WTC11 (cell line): ENCODE results near the gene NEUROD2. TPM values are rescaled to one million over a fixed set of nuclear protein-coding genes. Genes with fewer than 3 reads are reported as not detected.
A peak's percentile ranks its signal among the peaks of the same experiment; 100 is the strongest.

Experiments used
- ATAC-seq: fragments of 200-7000 bp; cut with Tn5 transposase; 2 replicates; pipeline ENCODE4 v1.10.0; 2021; ENCODE audit warnings: mild to moderate bottlenecking, moderate library complexity
- CTCF ChIA-PET: fragments of 300-600 bp; sonication (Branson Sonifier 250); formaldehyde crosslinking; loops from one replicate; lab custom pipeline; 2021; ENCODE audit warnings: antibody characterized with exemption; lab: Charles Lee
- POLR2A ChIA-PET: fragments of 350-600 bp; sonication (Branson Sonifier 250); formaldehyde crosslinking; loops from one replicate; lab custom pipeline; 2021; ENCODE audit warnings: antibody characterized with exemption; lab: Charles Lee
- DNase-seq: peaks from one replicate; pipeline ENCODE4 v3.0.0; 2021; ENCODE audit warnings: low spot score
- H3K27ac Mint-ChIP-seq: 2 replicates; pipeline ENCODE4 v1.8.0; 2021; ENCODE audit warnings: mixed read lengths
- H3K27me3 Mint-ChIP-seq: 2 replicates; pipeline ENCODE4 v1.8.0; 2021; ENCODE audit warnings: low read depth, mild to moderate bottlenecking, moderate library complexity, mixed read lengths
- H3K36me3 Mint-ChIP-seq: 2 replicates; pipeline ENCODE4 v1.8.0; 2021; ENCODE audit warnings: mixed read lengths
- H3K4me1 Mint-ChIP-seq: 2 replicates; pipeline ENCODE4 v1.8.0; 2022; ENCODE audit warnings: mixed read lengths
- H3K4me3 Mint-ChIP-seq: 2 replicates; pipeline ENCODE4 v1.8.0; 2021; ENCODE audit warnings: mild to moderate bottlenecking, moderate library complexity, mixed read lengths
- H3K9me3 Mint-ChIP-seq: 2 replicates; pipeline ENCODE4 v1.8.0; 2021; ENCODE audit warnings: mixed read lengths
- AFF4 ChIP-seq: sonication (generic); formaldehyde crosslinking; IDR thresholded peaks from 2 replicates; pipeline ENCODE4 v1.8.1; 2023; ENCODE audit warnings: mild to moderate bottlenecking, missing genetic modification reagents, borderline replicate concordance
- ATF3 ChIP-seq: sonication (generic); formaldehyde crosslinking; conservative IDR thresholded peaks from 2 replicates; pipeline ENCODE4 v1.8.1; 2022; ENCODE audit warnings: mild to moderate bottlenecking, missing genetic modification reagents
- E2F5 ChIP-seq: sonication (generic); formaldehyde crosslinking; IDR thresholded peaks from 2 replicates; pipeline ENCODE4 v1.8.1; 2022; ENCODE audit warnings: mild to moderate bottlenecking, moderate library complexity, missing genetic modification reagents
- GABPB1 ChIP-seq: sonication (generic); formaldehyde crosslinking; IDR thresholded peaks from 2 replicates; pipeline ENCODE4 v1.8.1; 2023; ENCODE audit warnings: mild to moderate bottlenecking, missing genetic modification reagents
- GTF2I ChIP-seq: fragments of 250-450 bp; sonication (Bioruptor Pico); conservative IDR thresholded peaks from 2 replicates; pipeline ENCODE4 v1.4.0; 2021; ENCODE audit warnings: mild to moderate bottlenecking
- JAZF1 ChIP-seq: fragments of 250-450 bp; sonication (Bioruptor Pico); IDR thresholded peaks from 2 replicates; pipeline ENCODE4 v1.9.0; 2021; ENCODE audit warnings: moderate library complexity, mild to moderate bottlenecking, inconsistent platforms
- KAT7 ChIP-seq: sonication (generic); formaldehyde crosslinking; IDR thresholded peaks from 2 replicates; pipeline ENCODE4 v1.8.1; 2023; ENCODE audit warnings: missing genetic modification reagents, mild to moderate bottlenecking, borderline replicate concordance
- MXD4 ChIP-seq: fragments of 250-450 bp; sonication (Bioruptor Pico); IDR thresholded peaks from 2 replicates; pipeline ENCODE4 v1.8.0; 2021; ENCODE audit warnings: mild to moderate bottlenecking, moderate library complexity, borderline replicate concordance
- NR1H2 ChIP-seq: sonication (generic); formaldehyde crosslinking; IDR thresholded peaks from 2 replicates; pipeline ENCODE4 v1.9.0; 2021; ENCODE audit warnings: mild to moderate bottlenecking, moderate library complexity, missing genetic modification reagents
- NR2C2 ChIP-seq: sonication (generic); formaldehyde crosslinking; IDR thresholded peaks from 2 replicates; pipeline ENCODE4 v1.8.0; 2022; ENCODE audit warnings: mild to moderate bottlenecking, missing genetic modification reagents
- NR3C1 ChIP-seq: sonication (generic); formaldehyde crosslinking; conservative IDR thresholded peaks from 2 replicates; pipeline ENCODE4 v1.8.1; 2023; ENCODE audit warnings: low read depth, mild to moderate bottlenecking, missing genetic modification reagents
- PREB ChIP-seq: sonication (generic); formaldehyde crosslinking; IDR thresholded peaks from 2 replicates; pipeline ENCODE4 v1.8.1; 2022; ENCODE audit warnings: mild to moderate bottlenecking, missing genetic modification reagents, moderate library complexity, borderline replicate concordance
- SMAD4 ChIP-seq: sonication (generic); formaldehyde crosslinking; IDR thresholded peaks from 2 replicates; pipeline ENCODE4 v1.8.0; 2022; ENCODE audit warnings: mild to moderate bottlenecking, missing genetic modification reagents
- TEAD4 ChIP-seq: sonication (generic); formaldehyde crosslinking; IDR thresholded peaks from 2 replicates; pipeline ENCODE4 v1.8.0; 2022; ENCODE audit warnings: mild to moderate bottlenecking, missing genetic modification reagents
- USF1 ChIP-seq: sonication (generic); formaldehyde crosslinking; IDR thresholded peaks from 2 replicates; pipeline ENCODE4 v1.8.0; 2022; ENCODE audit warnings: mild to moderate bottlenecking, missing genetic modification reagents
- ZBTB43 ChIP-seq: sonication (generic); formaldehyde crosslinking; IDR thresholded peaks from 2 replicates; pipeline ENCODE4 v1.8.1; 2023; ENCODE audit warnings: mild to moderate bottlenecking, missing genetic modification reagents
- ZNF232 ChIP-seq: sonication (generic); formaldehyde crosslinking; IDR thresholded peaks from 2 replicates; pipeline ENCODE4 v1.8.0; 2022; ENCODE audit warnings: mild to moderate bottlenecking, missing genetic modification reagents
- ZNF512 ChIP-seq: sonication (generic); formaldehyde crosslinking; IDR thresholded peaks from 2 replicates; pipeline ENCODE4 v1.8.1; 2022; ENCODE audit warnings: missing genetic modification reagents, borderline replicate concordance
- total RNA-seq: library from RNA; stranded (reverse); gene quantifications from 3 replicates; pipeline ENCODE4 v1.2.3, GENCODE V29; 2021

Gene NEUROD2
- total RNA-seq, 1 experiment from 2014 or later, result not detected

- TF ChIP-seq SMAD4 (CRISPR knock-in tag), result no peak
- TF ChIP-seq TEAD4 (CRISPR knock-in tag), result no peak
- no peak for TF ChIP-seq GTF2I (CRISPR knock-in tag)
- TF ChIP-seq KAT7 (CRISPR knock-in tag), result no peak
- no peak for TF ChIP-seq NR2C2 (CRISPR knock-in tag)
- no peak for TF ChIP-seq MXD4
- TF ChIP-seq USF1 (CRISPR knock-in tag), result no peak
- H3K9me3 Mint-ChIP-seq, result no peaks in the 10 kb centered on the region
- H3K27ac Mint-ChIP-seq, result peak overlapping the region; percentile 25; the same call in 1 of the 2 replicates
- no peaks in the 10 kb centered on the region for H3K36me3 Mint-ChIP-seq
- H3K4me1 Mint-ChIP-seq, result peaks cover 63% of the 10 kb centered on the region
- no peak for ATAC-seq
- CTCF ChIA-PET, result interaction anchor here (1.1 to 18.1 kb wide), 3 partner anchors 11 to 27 kb away, joined by 3 to 851 read pairs (median 10); partner anchors contain the start of genes PNMT, PPP1R1B and STARD3
- no peaks in the 10 kb centered on the region for H3K27me3 Mint-ChIP-seq
- no peak overlapping the region for H3K4me3 Mint-ChIP-seq
- no peak for DNase-seq
- POLR2A ChIA-PET, result no interaction called here
These were observed 34.2 kb upstream of the NEUROD2 start for GRCh38 chr17:39641883-39642282.

GRCh38 chr17:39641097-39641496 lies 33.4 kb upstream of the NEUROD2 start:
- DNase-seq (no peak), ATAC-seq (no peak)
- CTCF ChIA-PET, result interaction anchor here (1.1 to 18.1 kb wide), 3 partner anchors 12 to 28 kb away, joined by 3 to 851 read pairs (median 10); partner anchors contain the start of genes PNMT, PPP1R1B and STARD3
- no peak for TF ChIP-seq NR3C1
- no peak for TF ChIP-seq E2F5
- TF ChIP-seq ZNF232 (CRISPR knock-in tag), result no peak
- no peak for TF ChIP-seq ZNF512
- no peak for TF ChIP-seq ATF3
- TF ChIP-seq NR1H2 (CRISPR knock-in tag), result no peak
- no peak for TF ChIP-seq AFF4 (CRISPR knock-in tag)
- no peak for TF ChIP-seq ZBTB43 (CRISPR knock-in tag)
- no peak for TF ChIP-seq JAZF1 (CRISPR knock-in tag)
- no peak for TF ChIP-seq KAT7 (CRISPR knock-in tag)
- TF ChIP-seq GABPB1 (CRISPR knock-in tag), result no peak
- no peak for TF ChIP-seq PREB (CRISPR knock-in tag)
- Mint-ChIP-seq H3K27me3 (no peaks in the 10 kb centered on the region), H3K27ac (no peak overlapping the region), H3K36me3 (no peaks in the 10 kb centered on the region), H3K4me3 (no peak overlapping the region), H3K4me1 (peaks cover 67% of the 10 kb centered on the region), H3K9me3 (no peaks in the 10 kb centered on the region)
- POLR2A ChIA-PET, result no interaction called here
